ENCODE measurements around the gene RPP30.

- no peak for TF ChIP-seq CTCF (conservative IDR thresholded peaks at IDR 0.05; ENCODE audit: low read depth, low read length)
- no peak for TF ChIP-seq EZH2 (IDR thresholded peaks at IDR 0.05; ENCODE audit: borderline replicate concordance, low read depth, low read length, poor library complexity, severe bottlenecking)
These were observed 12.7 kb downstream of the RPP30 start for GRCh38 chr10:90884431-90884830.

Measured in A673 (cell line).